HG02759 (cell line): ENCODE measurements around the gene HAT1.

ENCODE experiments used
- ATAC-seq: cut with Tn5 transposase; IDR thresholded peaks from one replicate; pipeline ENCODE4 v1.9.1; 2021; ENCODE audit warnings: mild to moderate bottlenecking, moderate library complexity; ENCODE audit not compliant: unreplicated experiment

HAT1 gene

GRCh38 chr2:172021074-172021931 lies 99.0 kb downstream of the HAT1 start:
- no peak for ATAC-seq

DNA sequence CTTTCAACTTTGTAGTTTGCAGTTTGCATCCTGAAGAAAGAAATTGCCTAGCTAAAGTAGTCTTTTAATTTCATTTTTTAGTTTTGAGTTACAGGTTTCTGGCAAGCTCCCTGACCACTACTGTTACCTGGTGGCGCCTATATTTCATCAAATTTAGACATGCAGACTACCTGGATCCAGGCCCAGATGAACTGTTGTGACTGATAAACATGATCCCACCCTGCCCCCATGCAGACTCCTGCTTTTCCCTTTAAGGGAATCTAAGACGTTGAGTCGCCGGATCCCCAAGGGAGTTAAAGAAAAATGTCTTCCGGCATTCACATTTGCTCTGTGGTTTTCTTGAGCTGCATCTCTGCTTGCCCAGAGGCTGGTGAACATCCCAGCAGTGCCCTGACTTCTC lies 99.7 kb downstream of the HAT1 start:
- ATAC-seq, result no peak

DNA sequence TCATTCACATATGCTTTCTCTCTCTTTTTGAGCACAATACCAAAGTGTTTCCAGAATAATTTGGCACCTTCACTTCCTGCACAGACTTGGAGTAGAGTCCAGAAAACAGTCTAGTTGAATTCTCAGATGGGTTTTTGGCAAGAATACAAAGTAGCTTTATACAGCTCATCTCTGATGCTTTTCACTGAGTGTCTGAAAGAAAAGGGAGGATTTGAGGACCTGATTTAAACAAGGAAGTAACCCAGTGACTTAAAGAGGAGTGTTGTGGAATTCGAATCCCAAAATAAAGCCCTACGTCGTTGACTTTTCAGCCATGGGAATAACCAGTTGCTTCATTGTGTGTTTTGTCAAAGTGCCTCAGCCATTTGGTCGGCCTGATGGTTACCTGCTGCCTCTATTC lies 109.3 kb downstream of the HAT1 start:
- no peak for ATAC-seq
